Common myeloid progenitor, CD34-positive (primary cell): ENCODE measurements around the gene DYNLRB1.
"Not testable (repeated sequence)": the region's sequence is repeated elsewhere in the genome, so short reads cannot be mapped to it uniquely, and the experiment has no call there.

Experiments
- CTCF ChIA-PET: fragments of 350-600 bp; sonication (Branson Sonifier 250); formaldehyde crosslinking; loops from one replicate; lab custom pipeline; 2021; ENCODE audit warnings: antibody characterized with exemption; lab: Charles Lee
- POLR2A ChIA-PET: fragments of 350-600 bp; sonication (Branson Sonifier 250); formaldehyde crosslinking; loops from one replicate; lab custom pipeline; 2021; ENCODE audit warnings: antibody characterized with exemption; lab: Charles Lee
- DNase-seq, 3 donors: peaks; one replicate each; pipeline versions ENCODE4 v3.0.0 to v3.0.0-alpha.2; 2013
- H3K27ac ChIP-seq, 2 experiments: 1 replicate in 1 of 2; 2 replicates in 1 of 2; pipeline ENCODE4 v1.7.0; 2013; ENCODE audit warnings: inconsistent platforms in 2 of 2, low read length in 2 of 2, mild to moderate bottlenecking in 2 of 2, low read depth in 1 of 2, moderate library complexity in 1 of 2; ENCODE audit not compliant: severe bottlenecking in 2 of 2, insufficient read depth in 1 of 2, poor library complexity in 1 of 2
- H3K27me3 ChIP-seq, 5 experiments: replicated peaks in 2 of 5; 1 replicate in 3 of 5; 2 replicates in 2 of 5; pipeline versions ENCODE4 v1.6.1 to v1.7.0; 2013; ENCODE audit warnings: low read length in 4 of 5, mild to moderate bottlenecking in 2 of 5, moderate library complexity in 2 of 5, inconsistent platforms in 1 of 5; ENCODE audit not compliant: insufficient read depth in 5 of 5, control insufficient read depth in 4 of 5
- H3K36me3 ChIP-seq, 4 experiments: 1 replicate in 2 of 4; 2 replicates in 2 of 4; pipeline versions ENCODE4 v1.6.1 to v1.7.0; 2013; ENCODE audit warnings: low read length in 3 of 4, control low read depth in 1 of 4, mild to moderate bottlenecking in 1 of 4; ENCODE audit not compliant: control insufficient read depth in 4 of 4, insufficient read depth in 4 of 4
- H3K4me1 ChIP-seq, 4 experiments: 1 replicate in 3 of 4; 2 replicates in 1 of 4; pipeline versions ENCODE4 v1.6.1 to v1.7.1; 2013; ENCODE audit warnings: low read length in 3 of 4, mild to moderate bottlenecking in 3 of 4, control low read depth in 1 of 4, inconsistent platforms in 1 of 4, moderate library complexity in 1 of 4; ENCODE audit not compliant: control insufficient read depth in 4 of 4, insufficient read depth in 4 of 4; ENCODE audit errors: control extremely low read depth in 1 of 4
- H3K4me3 ChIP-seq, 7 experiments: 1 replicate in 4 of 7; 2 replicates in 3 of 7; pipeline versions ENCODE4 v1.5.1 to v1.7.0; 2013; ENCODE audit warnings: mild to moderate bottlenecking in 7 of 7, low read length in 6 of 7, moderate library complexity in 6 of 7, inconsistent platforms in 2 of 7, low read depth in 2 of 7, control low read depth in 1 of 7; ENCODE audit not compliant: insufficient read depth in 4 of 7, control insufficient read depth in 1 of 7; ENCODE audit errors: extremely low read depth in 1 of 7
- H3K9me3 ChIP-seq, 5 experiments: 1 replicate in 4 of 5; 2 replicates in 1 of 5; pipeline versions ENCODE4 v1.6.1 to v1.7.1; 2013; ENCODE audit warnings: low read length in 4 of 5, mild to moderate bottlenecking in 2 of 5, inconsistent platforms in 1 of 5, low read depth in 1 of 5, moderate library complexity in 1 of 5; ENCODE audit not compliant: control insufficient read depth in 4 of 5, insufficient read depth in 2 of 5; ENCODE audit errors: control extremely low read depth in 1 of 5
- whole genome bisulfite sequencing: methylation state at CpG from one replicate; pipeline ENCODE4 v1.1.5; 2013; ENCODE audit not compliant: insufficient coverage; 5-methylcytosine and 5-hydroxymethylcytosine counted together

Gene DYNLRB1

GRCh38 chr20:34482154-34482553, 34.1 kb upstream of the DYNLRB1 start:
- H3K27ac ChIP-seq, DNase-seq, CTCF ChIA-PET, H3K4me1 ChIP-seq, H3K27me3 ChIP-seq, H3K4me3 ChIP-seq, POLR2A ChIA-PET: not testable (repeated sequence)
- peaks cover 28 to 54% (median 40%) of the 10 kb centered on the region in 4 experiments for H3K36me3 ChIP-seq
- peaks cover 0 to 14% (median 5%) of the 10 kb centered on the region in 5 experiments for H3K9me3 ChIP-seq
- WGBS, result no CpG with 5 or more reads among the region's 1 CpG

- CTCF ChIA-PET, result interaction anchor here (1.5 kb wide), 1 partner anchor 10 kb away, joined by 4 read pairs; no protein-coding TSS in a partner anchor
- POLR2A ChIA-PET, result not testable (repeated sequence)
- 100% methylated on average over 2 of the region's 3 CpGs for WGBS
Observed at GRCh38 chr20:34483585-34484220, 32.5 kb upstream of the DYNLRB1 start.

GRCh38 chr20:34485068-34485634, 31.1 kb upstream of the DYNLRB1 start:
- H3K4me1 ChIP-seq, result no peaks in the 10 kb centered on the region
- H3K4me3 ChIP-seq, result no peak overlapping the region
- peaks cover 31 to 65% (median 41%) of the 10 kb centered on the region in 4 experiments for H3K36me3 ChIP-seq
- POLR2A ChIA-PET, result no interaction called here
- no peaks in the 10 kb centered on the region for H3K27me3 ChIP-seq
- no peak for DNase-seq
- H3K27ac ChIP-seq, result no peak overlapping the region
- WGBS, result 90% methylated on average over 2 of the region's 4 CpGs
- peaks cover 0 to 14% (median 5%) of the 10 kb centered on the region in 5 experiments for H3K9me3 ChIP-seq
- CTCF ChIA-PET, result interaction anchor here (0.6 to 1.5 kb wide), 8 partner anchors 8 to 193 kb away, joined by 3 to 4 read pairs (median 3); no protein-coding TSS in a partner anchor

More at GRCh38 chr20:34483585-34484220, 32.5 kb upstream of the DYNLRB1 start:
- not testable (repeated sequence) for H3K4me1 ChIP-seq, H3K4me3 ChIP-seq, DNase-seq, H3K27ac ChIP-seq, H3K27me3 ChIP-seq
- peaks cover 31 to 58% (median 39%) of the 10 kb centered on the region in 4 experiments for H3K36me3 ChIP-seq
- peaks cover 0 to 14% (median 5%) of the 10 kb centered on the region in 5 experiments for H3K9me3 ChIP-seq

- H3K36me3 ChIP-seq, result peaks cover 20 to 68% (median 44%) of the 10 kb centered on the region in 4 experiments
- POLR2A ChIA-PET, result no interaction called here
- H3K4me3 ChIP-seq, result no peak overlapping the region
- CTCF ChIA-PET, result interaction anchor here (0.5 to 3.1 kb wide), 6 partner anchors 14 to 667 kb away, joined by 3 to 13 read pairs (median 4); no protein-coding TSS in a partner anchor
- H3K27me3 ChIP-seq, result no peaks in the 10 kb centered on the region
- no peaks in the 10 kb centered on the region for H3K4me1 ChIP-seq
- H3K9me3 ChIP-seq, result no peaks in the 10 kb centered on the region
- no peak for DNase-seq
- H3K27ac ChIP-seq, result no peak overlapping the region
- no CpG with 5 or more reads among the region's 4 CpGs for WGBS
Observed at GRCh38 chr20:34491226-34491931, 24.8 kb upstream of the DYNLRB1 start.

- H3K4me3 ChIP-seq, result no peak overlapping the region
- H3K27me3 ChIP-seq, result no peaks in the 10 kb centered on the region
- no peak for DNase-seq
- ChIA-PET CTCF (interaction anchor here (0.7 to 3.1 kb wide), 5 partner anchors 15 to 179 kb away, joined by 3 to 13 read pairs (median 4); no protein-coding TSS in a partner anchor), POLR2A (no interaction called here)
- no peaks in the 10 kb centered on the region for H3K4me1 ChIP-seq
- H3K9me3 ChIP-seq, result no peaks in the 10 kb centered on the region
- no CpG with 5 or more reads among the region's 4 CpGs for WGBS
- no peak overlapping the region for H3K27ac ChIP-seq
- peaks cover 20 to 69% (median 44%) of the 10 kb centered on the region in 4 experiments for H3K36me3 ChIP-seq
Observed at GRCh38 chr20:34491932-34492509, 24.2 kb upstream of the DYNLRB1 start.

GRCh38 chr20:34493646-34494045, 22.6 kb upstream of the DYNLRB1 start:
- H3K4me1 ChIP-seq, result no peaks in the 10 kb centered on the region
- peaks cover 20 to 71% (median 39%) of the 10 kb centered on the region in 4 experiments for H3K36me3 ChIP-seq
- DNase-seq, result no peak
- no peak overlapping the region for H3K27ac ChIP-seq
- no peaks in the 10 kb centered on the region for H3K27me3 ChIP-seq
- peaks cover 0 to 7% (median 1%) of the 10 kb centered on the region in 5 experiments for H3K9me3 ChIP-seq
- ChIA-PET CTCF (interaction anchor here (1.1 to 3.1 kb wide), 2 partner anchors 9 to 181 kb away, joined by 4 to 13 read pairs; no protein-coding TSS in a partner anchor), POLR2A (no interaction called here)
- H3K4me3 ChIP-seq, result no peak overlapping the region
- WGBS, result 98% methylated on average over 4 of the region's 4 CpGs
